HG02759 (cell line): ENCODE results near the gene CADPS2.
"Not testable (repeated sequence)": the region's sequence is repeated elsewhere in the genome, so short reads cannot be mapped to it uniquely, and the experiment has no call there.

Source experiments
- ATAC-seq: cut with Tn5 transposase; IDR thresholded peaks from one replicate; pipeline ENCODE4 v1.9.1; 2021; ENCODE audit warnings: mild to moderate bottlenecking, moderate library complexity; ENCODE audit not compliant: unreplicated experiment

CADPS2 gene

GRCh38 chr7:122677149-122677548 is 209.1 kb downstream of the CADPS2 start:
- no peak for ATAC-seq

DNA sequence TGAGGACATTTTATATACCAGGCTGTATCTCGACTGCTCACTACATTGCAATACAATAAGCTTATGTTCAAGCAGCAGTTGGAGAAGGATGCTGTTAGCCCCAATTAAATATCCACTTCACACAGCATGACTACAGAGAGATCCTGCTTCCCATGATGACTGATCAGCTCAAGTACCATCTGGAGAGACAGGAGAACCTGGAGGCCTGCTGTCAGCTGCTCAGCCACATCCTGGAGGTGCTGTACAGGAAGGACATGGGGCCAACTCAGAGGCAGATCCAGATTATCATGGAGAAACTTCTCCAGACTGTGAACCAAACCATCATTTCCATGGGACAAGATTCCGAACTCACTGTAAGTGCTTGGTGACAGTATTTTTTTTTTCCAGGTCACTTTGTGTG is 209.8 kb downstream of the CADPS2 start:
- ATAC-seq: no peak

DNA sequence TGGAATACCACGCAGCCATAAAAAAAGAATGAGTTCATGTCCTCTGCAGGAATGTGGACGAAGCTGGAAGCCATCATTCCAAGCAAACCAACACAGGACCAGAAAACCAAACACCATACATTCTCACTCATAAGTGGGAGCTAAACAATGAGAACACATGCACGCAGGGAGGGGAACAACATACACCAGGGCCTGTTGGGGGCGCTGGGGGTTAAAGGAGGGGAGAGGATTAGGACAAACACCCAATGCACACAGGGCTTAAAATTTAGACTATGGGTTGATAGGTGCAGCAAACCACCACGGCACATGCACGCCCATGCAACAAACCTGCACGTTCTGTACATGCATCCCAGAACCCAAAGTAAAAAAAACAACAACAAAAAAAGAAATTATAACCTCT is 210.6 kb downstream of the CADPS2 start:
- no peak for ATAC-seq

DNA sequence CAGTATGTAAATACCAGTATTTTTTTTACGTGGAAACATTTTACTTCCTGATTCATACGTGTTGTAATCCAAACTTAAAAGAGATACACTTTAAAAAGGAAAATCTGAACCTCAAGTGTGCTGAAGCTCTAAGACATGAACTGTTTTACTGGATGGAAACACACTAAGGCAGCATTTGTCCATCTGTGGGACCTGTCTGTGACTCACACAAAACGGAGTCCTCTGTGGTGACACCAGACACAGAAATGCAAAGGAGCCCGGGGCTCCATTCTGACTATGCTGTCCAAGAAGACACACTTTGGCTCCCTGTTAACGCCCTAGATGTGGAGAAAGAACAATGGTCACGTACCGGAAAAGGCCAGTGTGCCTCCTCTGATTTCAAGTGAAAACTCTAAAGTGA is 211.2 kb downstream of the CADPS2 start:
- ATAC-seq: no peak

DNA sequence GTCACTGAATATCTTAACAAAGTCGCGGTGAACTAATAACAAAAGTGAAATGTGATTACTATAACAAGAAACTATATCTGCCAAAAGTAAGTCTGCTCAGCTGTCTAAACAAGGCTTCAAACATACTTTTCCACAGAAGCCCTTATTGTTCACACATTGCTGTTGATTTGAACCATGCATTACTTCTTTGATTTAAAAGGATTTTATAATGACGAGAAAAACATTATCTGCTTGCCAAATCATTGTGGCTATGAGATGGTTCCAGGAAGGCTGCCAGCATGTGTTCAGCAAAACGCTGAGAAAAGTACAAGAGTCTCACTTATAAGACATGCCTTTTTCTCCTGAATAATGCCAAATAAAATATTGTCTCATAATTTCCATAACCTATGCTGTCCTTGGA is 211.8 kb downstream of the CADPS2 start:
- no peak for ATAC-seq

- ATAC-seq: no peak
These were observed 212.3 kb downstream of the CADPS2 start for GRCh38 chr7:122673951-122674350.

DNA sequence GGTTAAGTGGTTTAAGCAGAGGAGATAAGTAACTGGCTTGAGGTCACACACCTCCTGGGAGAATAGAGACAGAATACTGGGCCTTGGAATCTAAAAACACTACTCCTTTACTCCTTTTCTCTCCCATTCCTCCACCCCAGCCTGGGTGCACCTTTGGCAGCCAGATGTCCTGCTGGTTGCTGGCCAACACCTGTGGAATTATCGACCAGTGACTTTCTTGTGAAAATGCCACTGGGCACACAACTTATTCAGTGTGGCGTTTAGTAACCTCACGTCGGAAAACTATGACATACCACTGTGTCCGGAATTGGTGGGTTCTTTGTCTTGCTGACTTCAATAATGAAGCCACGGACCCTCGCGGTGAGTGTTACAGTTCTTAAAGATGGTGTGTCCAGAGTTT is 213.7 kb downstream of the CADPS2 start:
- ATAC-seq: no peak

DNA sequence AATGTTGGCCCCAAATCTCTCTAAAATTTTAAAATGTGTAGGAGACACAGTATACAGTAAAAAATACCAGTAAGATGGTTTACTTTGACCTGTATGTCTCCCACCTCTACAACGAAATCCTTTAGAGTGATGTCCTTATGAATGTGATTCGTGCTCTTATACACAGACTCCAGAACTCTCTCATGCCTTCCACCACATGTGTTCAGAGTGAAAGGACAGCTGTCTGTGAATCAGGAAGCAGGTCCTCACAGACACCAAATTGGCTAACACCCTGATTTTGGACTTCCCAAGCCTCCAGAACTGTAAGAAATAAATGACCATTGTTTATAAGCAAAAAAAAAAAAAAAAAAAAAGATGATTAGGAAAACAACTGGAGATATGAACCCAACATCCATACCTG is 222.5 kb downstream of the CADPS2 start:
- no peak for ATAC-seq

DNA sequence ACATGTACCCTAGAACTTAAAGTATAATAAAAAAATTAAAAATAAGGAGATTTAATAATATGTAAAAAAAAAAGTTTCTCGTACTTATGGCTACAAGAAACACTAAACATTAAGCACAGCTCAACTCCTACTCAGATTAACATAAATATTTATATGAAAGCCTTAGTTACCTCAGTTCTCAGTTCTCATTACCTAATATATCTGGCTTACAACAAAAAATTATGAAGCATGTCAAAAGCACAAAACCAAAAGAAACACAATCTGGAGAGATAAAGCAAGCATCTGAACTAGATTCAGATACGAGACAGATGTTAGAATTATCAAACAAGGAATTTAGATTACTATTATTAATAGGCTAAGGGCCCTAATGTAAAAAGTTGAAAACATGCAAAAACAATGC is 227.4 kb downstream of the CADPS2 start:
- no peak for ATAC-seq

DNA sequence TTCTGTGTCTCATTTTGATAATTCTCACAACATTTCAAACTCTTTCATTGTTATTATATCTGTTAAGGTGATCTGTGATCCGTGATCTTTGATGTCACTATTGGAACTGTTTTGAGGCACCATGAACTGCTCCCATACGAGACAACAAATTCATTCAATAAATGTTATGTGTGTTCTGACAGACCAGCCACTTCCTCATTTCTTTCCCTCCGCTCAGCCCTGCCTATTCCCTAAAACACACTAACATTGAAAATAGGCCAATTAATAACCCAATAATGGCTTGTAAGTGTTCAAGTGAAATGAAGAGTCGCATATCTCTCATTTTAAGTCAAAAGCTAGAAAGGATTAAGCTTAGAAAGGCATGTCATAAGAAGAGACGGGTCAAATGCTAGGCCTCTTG is 232.6 kb downstream of the CADPS2 start:
- no peak for ATAC-seq

DNA sequence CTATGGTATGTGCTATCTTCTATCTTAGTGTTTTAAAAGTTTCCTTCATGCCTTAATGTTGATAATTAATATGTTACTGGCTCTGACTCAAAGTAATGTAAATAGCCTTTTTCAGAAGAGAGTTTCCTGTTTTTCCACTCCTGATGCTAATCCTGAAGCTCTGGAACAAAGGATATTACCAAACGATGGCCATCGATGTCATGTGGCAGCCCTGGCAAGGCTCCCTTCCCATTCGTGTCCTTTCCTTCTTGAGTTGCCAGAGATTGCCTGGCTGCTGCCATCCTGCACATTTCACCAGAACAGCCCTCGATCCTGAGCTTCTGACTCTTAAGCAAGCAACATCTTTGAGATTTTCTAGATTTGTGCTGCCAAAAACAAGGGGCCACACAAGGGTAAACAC is 233.4 kb downstream of the CADPS2 start:
- ATAC-seq: no peak

GRCh38 chr7:122651451-122651850 is 234.8 kb downstream of the CADPS2 start:
- no peak for ATAC-seq

DNA sequence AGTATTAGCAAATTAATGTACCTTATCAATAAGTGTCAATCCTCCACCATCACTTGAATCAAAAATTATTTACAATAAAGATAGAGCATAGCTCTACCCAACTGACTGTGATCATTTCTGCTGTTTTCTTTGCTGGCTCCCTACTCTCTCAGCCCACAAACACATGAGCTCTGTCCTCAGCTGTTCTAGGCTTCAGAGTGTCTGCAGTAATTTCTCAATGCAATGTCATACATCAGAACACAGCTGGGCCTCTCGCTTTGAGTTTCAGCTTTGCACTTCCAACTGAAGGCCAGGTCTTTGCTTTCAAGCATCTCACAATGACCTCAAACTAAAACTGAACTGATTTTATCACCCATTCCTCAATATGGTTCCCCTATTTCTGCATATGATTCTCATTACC is 243.0 kb downstream of the CADPS2 start:
- ATAC-seq: no peak

DNA sequence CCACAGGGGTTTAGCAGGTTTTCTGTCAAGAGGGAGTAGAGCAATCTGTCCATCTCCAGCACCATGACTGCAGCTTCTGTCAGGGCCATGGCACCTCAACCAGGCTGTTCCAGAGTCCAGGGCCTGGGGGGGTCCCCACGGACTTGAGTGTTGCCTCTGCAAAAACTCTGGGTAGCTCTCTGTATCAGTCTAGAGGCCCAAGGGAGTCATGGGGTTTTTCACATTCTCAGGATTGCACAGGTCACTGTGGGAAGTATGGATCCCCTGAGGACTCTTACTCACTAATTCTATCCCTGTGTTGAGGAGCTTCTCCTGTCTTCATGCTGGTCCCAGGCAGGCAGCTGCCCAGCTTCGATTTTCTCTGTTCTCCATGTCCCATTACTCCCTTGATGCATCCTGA is 247.8 kb downstream of the CADPS2 start:
- ATAC-seq: no peak

DNA sequence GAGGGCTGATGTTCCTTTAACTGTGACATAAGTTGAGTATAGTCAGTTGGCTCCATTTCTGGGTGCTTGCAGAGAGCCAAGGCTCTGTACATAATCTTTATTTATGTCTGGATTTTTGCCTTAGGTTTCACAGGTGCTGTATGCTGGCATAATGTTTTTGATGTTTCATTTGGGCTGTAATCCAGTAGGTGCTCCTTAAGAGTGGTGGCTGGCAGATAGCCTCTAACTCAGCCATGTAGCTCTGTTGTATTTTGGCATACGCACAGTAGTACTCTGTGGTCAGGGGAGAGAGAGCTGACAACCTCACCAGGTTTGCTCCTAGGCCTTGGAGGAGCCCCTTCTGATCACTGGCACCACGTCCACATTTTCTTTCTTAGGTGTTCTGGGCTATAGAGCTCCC is 248.5 kb downstream of the CADPS2 start:
- no peak for ATAC-seq

DNA sequence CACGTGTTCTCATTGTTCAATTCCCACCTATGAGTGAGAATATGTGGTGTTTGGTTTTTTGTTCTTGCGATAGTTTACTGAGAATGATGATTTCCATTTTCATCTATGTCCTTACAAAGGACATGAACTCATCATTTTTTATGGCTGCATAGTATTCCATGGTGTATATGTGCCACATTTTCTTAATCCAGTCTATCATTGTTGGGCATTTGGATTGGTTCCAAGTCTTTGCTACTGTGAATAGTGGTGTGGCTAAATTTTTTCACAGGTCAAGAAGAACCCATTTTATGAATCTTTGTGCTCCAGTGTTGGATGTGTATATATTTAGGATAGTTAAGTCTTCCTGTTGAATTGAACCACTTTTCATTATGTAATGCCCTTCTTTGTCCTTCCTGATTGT is 250.8 kb downstream of the CADPS2 start:
- not testable (repeated sequence) for ATAC-seq

DNA sequence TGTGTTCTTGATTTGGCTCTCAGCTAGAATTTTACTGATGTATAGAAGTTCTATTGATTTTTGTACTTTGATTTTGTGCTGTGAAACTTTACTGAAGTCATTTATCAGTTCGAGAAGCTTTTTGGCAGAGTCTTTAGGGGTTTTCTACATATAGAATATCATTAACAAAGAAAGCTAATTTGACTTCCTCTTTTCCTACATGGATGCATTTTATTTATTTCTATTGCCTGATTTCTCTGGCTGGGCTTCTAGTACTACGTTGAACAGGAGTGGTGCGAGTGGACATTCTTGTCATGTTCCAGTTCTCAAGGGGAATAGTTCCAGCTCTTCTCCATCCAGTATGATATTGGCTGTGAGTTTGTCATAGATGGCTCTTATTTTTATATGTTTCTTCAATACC is 252.8 kb downstream of the CADPS2 start:
- ATAC-seq: no peak

GRCh38 chr7:122632238-122632637 is 254.0 kb downstream of the CADPS2 start:
- no peak for ATAC-seq

DNA sequence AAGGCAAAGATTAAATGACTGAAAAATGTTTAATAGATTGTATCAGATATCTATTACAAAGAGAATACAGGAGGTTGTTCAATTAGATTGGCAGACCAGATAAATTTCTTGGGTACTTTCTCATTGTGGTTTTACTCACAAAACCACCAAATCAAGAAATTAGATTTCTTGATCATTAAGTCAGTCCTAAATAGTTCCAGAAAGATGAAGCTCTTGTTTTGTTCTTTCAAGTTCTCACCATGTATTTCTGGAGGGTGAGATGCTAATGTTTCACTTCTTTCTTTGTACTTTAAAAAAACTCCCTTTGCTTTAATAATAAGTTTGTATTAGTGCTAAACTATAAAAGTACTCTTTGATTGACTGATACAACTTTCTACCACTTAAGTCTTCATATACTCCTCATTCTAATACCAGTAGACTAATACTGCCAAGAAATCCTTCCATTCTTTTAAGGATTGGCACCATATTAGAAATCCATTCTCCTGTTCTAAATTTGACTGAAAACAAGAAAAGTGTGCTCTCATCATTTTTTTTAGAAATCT is 256.8 kb downstream of the CADPS2 start:
- no peak for ATAC-seq

- ATAC-seq: no peak
These were observed 257.4 kb downstream of the CADPS2 start for GRCh38 chr7:122628651-122629411.

DNA sequence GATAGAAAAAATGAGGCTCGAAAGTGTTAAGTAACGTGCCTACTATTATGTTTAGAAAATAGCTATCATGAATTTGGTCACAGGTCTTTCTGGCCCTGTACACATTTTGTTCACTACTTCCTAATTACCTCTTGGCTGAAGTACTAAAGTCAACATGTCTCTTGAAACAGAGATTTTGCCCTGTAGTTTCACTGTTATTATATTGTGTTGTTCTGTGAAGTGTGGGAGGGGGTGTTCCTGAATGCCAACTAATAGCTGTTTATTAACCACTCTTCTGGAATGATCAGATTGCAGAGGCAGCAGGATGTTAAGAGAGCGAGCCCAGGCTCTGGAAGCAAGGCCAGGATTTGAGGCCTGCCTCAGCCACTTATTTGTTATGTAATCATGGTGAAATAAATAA is 259.5 kb downstream of the CADPS2 start:
- ATAC-seq: no peak

DNA sequence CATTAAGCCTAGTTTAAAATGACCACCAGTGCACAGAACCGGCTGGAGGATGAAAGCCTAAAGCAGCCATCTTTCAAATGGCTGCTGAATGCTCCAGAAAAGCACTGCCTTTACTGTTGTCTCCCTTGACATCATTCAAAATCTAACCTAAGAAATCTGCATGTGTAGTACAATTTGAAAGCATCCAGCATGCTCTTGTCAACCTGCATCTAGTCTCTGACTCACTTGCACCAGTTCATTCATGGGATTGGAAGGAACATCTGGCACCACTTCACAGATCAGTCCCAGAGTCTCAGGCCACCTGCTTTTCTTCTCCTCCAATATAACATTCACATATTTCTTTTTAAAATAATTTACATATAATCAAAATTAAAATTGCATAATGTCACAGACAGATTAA is 263.6 kb downstream of the CADPS2 start:
- no peak for ATAC-seq

- ATAC-seq: no peak
These were observed 266.6 kb downstream of the CADPS2 start for GRCh38 chr7:122619664-122620063.
